LNCAP (cell line): ENCODE measurements around the gene BCR.

Experiments
- TF ChIP-seq, protein P1 (sequence below): fragments of 450-650 bp; IDR thresholded peaks from 2 replicates; pipeline ENCODE4 v1.5.1; 2017; ENCODE audit warnings: mild to moderate bottlenecking

Gene BCR

DNA sequence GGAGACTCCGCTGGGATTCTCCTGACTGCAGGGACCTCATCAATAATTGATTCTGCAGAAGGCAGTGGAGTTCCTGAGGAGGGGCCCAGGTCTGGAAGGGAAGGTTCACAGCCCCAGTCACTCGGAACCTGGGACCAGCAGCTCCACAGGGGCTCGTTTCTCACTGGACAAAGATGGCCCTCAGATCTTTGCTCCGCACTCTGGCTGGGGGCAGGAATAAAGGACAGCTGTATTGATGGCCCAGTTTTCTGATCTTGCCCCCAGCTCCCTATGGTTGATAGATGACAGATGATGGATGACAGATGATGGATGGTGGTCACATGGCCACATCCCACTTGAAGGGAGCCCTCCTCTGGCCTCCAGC is 11.3 kb upstream of the BCR start:
- TF ChIP-seq, protein P1, sequence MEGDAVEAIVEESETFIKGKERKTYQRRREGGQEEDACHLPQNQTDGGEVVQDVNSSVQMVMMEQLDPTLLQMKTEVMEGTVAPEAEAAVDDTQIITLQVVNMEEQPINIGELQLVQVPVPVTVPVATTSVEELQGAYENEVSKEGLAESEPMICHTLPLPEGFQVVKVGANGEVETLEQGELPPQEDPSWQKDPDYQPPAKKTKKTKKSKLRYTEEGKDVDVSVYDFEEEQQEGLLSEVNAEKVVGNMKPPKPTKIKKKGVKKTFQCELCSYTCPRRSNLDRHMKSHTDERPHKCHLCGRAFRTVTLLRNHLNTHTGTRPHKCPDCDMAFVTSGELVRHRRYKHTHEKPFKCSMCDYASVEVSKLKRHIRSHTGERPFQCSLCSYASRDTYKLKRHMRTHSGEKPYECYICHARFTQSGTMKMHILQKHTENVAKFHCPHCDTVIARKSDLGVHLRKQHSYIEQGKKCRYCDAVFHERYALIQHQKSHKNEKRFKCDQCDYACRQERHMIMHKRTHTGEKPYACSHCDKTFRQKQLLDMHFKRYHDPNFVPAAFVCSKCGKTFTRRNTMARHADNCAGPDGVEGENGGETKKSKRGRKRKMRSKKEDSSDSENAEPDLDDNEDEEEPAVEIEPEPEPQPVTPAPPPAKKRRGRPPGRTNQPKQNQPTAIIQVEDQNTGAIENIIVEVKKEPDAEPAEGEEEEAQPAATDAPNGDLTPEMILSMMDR = no peak

DNA sequence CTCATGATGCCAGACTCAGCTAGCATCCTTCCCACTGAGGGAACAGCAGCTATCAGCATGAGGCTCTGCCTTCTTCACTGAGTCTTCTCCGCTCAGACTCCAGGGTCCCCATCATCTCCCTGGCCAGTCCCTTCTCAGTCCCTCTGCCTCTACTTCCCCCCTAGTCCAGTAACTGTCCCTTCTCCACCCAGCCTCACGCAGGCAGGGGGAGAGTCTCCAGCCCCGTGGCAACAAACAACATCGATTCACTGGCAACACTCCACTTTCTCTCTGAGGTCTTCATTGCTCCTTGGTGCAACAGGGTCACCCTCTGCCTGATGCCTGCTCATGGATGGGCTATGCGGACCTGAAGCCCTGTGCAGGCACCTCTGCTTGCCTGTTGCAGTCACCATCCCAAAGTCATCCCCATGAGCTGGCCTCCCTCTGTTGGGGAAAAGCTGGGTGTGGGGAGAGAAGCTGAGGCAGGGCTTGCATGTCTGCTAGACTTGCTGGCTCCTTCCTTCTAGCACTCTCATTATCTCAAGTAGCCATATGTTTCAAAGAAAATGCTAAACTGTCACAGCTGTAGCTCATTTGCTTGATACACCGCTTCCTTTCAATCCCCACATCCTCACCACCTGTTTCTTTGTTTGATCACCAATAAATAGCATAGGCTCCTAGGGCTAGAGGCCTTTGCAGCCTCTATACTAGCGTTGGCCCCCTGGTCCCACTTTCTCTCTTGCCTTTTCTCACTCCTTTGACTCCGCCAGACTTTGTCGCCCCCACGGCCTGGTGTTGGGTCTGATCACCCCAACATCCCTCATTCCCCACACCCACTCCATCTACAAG is 4.3 kb upstream of the BCR start:
- TF ChIP-seq, protein P1 = no peak

DNA sequence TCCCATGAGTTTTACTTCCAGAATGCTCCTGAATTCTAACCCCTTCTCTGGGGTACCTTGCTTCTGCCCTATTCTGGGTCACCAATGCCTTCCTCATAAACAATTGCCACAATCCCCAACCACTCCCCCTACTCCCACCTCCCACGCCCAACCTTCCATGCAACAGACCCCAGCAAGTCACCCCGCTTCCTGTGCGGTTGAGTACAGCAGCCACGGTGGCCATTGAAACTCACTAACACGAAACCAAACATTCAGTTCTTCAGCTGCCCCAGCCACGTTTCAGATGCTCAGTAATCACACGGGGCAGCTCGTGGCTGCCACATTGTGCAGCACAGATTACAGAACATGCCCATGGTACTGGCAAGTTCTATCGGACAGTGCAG is 3.7 kb upstream of the BCR start:
- TF ChIP-seq, protein P1 = no peak

DNA sequence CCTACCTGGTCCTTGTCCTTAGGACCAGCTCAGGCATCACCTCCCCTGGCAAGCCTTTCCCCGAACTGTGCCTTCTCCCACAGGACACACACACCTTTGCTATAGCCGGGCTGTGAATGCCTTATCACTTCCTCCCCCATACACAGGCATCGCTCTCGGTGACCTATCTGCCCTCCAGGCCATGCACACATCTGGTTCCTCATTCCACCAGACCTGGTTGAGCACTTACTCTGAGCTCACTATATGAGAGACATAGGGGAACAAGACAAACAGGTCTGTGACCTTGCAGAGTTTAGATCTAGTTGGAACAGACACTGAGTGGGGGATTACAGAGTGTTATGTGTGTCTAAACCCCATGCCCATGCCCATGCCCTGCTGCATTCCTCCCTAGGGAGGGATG is 3.1 kb upstream of the BCR start:
- TF ChIP-seq, protein P1 = no peak

DNA sequence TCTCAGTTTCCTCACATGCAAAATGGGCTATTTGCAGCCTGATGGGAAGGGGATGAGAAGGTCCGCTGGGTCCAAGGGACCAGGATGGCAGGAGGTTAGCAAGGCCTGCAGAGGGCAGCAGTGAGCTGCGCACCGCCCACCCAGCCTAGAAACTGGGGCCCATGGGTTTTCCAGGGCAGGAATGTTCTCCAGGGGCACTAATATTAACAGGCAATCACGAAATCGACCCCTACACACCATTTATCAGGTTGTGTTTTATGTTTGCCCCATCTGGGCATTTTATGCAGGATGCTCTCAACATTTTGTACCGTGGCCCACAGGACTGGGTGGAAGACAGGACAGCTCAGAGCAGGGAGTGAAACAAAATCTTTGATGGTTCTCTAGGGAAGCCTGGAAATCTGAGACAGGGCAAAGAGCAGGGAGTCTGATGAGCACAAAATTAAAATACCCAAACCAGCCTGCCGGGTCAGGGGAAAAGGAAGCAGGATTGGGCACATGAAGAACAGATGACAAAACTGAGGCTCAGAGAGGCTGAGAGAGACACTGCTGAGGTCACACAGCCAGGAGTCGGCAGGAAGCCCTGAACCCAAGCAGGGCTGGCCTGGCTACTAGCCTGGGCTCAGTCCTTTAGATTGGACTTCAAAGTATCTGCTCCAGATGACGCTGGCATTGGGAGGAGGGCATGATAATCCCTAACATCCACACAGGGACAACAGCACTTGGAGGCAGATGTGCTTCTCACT is 1.6 kb upstream of the BCR start:
- TF ChIP-seq, protein P1 = peak; percentile 91

DNA sequence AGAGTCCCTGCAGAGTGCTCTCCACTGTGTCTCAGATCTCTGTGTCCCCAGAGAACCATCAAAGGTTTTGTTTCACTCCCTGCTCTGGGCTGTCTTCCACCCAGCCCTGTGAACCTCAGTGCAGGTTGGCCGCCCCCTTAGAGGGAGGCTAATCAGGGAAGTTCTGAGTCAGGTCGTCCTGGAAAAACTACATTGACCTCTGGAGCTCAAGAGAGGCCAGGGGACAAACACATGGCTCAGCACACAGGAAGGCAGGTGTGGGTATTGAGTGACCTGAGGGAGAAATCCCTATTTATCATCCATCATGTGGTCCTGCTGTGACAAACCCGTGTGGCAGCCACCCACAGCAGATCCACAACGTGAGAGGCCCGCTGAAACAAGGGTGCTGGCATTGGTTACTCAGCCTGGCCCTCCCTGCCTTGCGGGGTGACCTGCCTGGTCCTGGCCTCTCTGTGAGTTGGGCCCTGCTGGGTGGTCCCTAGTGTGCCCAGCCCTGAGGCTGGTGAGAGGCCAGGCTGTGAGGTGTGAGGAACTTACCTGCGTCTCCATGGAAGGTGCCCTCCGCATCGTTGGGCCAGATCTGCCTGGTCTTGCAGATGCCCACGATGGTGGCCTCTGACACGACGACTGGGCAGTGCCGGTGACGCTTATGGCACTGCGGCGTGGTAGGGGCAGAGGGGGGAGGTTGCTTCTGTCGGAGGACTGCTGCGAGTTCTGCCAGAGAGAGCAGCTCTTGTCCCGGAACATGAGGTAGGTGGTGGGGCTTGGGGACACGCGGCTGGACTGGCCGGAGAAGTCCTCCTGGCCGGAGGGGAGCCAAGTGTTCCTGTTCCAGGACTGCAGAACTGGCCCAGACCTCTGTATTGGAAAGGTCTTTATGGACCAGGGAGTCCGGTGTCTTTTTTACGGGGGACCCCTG is 669 bp upstream of the BCR start:
- TF ChIP-seq, protein P1 = no peak
